Fibroblast of the aortic adventitia (primary cell): ENCODE data around the gene TNS3. TPM values are rescaled to one million over a fixed set of nuclear protein-coding genes. Genes with fewer than 3 reads are reported as not detected.

ENCODE experiments used
- DNase-seq: peaks from one replicate; pipeline ENCODE4 v3.0.0-alpha.2; 2010; ENCODE audit warnings: low read depth
- H3K4me3 ChIP-seq: 2 replicates; pipeline ENCODE4 v1.5.1; 2011; ENCODE audit warnings: low read depth, mild to moderate bottlenecking, control low read depth, low read length, moderate library complexity
- CTCF ChIP-seq: IDR thresholded peaks from 2 replicates; pipeline ENCODE4 v1.5.1; 2011; ENCODE audit warnings: mild to moderate bottlenecking, low read length, control low read depth, inconsistent platforms; ENCODE audit not compliant: insufficient read depth
- total RNA-seq: library from RNA; depleted of rRNA; stranded (reverse); fragments of >200 nt; gene quantifications from 2 replicates; pipeline ENCODE4 v1.2.3, GENCODE V29; 2012; ENCODE audit warnings: low replicate concordance

Gene TNS3
- total RNA-seq, 1 donor: 28.3 TPM

- no peak for TF ChIP-seq CTCF
Measured at GRCh38 chr7:47290867-47291266, 291.0 kb downstream of the TNS3 start.

GRCh38 chr7:47290466-47290865, 291.4 kb downstream of the TNS3 start:
- H3K4me3 ChIP-seq: no peak overlapping the region
- no peak for DNase-seq
- no peak for TF ChIP-seq CTCF

More at GRCh38 chr7:47290867-47291266, 291.0 kb downstream of the TNS3 start:
- DNase-seq: no peak
- H3K4me3 ChIP-seq: no peak overlapping the region

- TF ChIP-seq CTCF: no peak
- no peak overlapping the region for H3K4me3 ChIP-seq
- DNase-seq: no peak
Measured at GRCh38 chr7:47288060-47288459, 293.9 kb downstream of the TNS3 start.

GRCh38 chr7:47285860-47286491, 295.9 kb downstream of the TNS3 start:
- H3K4me3 ChIP-seq: no peak overlapping the region
- TF ChIP-seq CTCF: no peak
- DNase-seq: peak; percentile 19

- no peak for TF ChIP-seq CTCF
- no peak for DNase-seq
- no peak overlapping the region for H3K4me3 ChIP-seq
Measured at GRCh38 chr7:47284691-47285635, 296.9 kb downstream of the TNS3 start.

GRCh38 chr7:47283497-47284131, 298.3 kb downstream of the TNS3 start:
- TF ChIP-seq CTCF: no peak
- no peak for DNase-seq
- H3K4me3 ChIP-seq: no peak overlapping the region
